Neural progenitor cell (in vitro differentiated cells): ENCODE measurements around the gene SEPTIN2. TPM values are rescaled to one million over a fixed set of nuclear protein-coding genes. Genes with fewer than 3 reads are reported as not detected.

ENCODE experiments used
- DNase-seq: peaks from one replicate; pipeline ENCODE4 v3.0.0-alpha.2; 2016; ENCODE audit warnings: low spot score
- H2AFZ ChIP-seq: fragments of 200-600 bp; sonication (generic); replicated peaks from 2 replicates; pipeline ENCODE4 v1.6.1; 2016; ENCODE audit warnings: antibody characterized with exemption
- H3F3A ChIP-seq: fragments of 200-600 bp; sonication (generic); 2 replicates; pipeline ENCODE4 v1.6.1; 2016; ENCODE audit warnings: antibody characterized with exemption, low read depth
- H3K27ac ChIP-seq: fragments of 200-600 bp; sonication (generic); 2 replicates; pipeline ENCODE4 v1.5.1; 2016; ENCODE audit warnings: mild to moderate bottlenecking
- H3K27me3 ChIP-seq: fragments of 200-600 bp; sonication (generic); 2 replicates; pipeline ENCODE4 v1.6.1; 2016; ENCODE audit warnings: mild to moderate bottlenecking, moderate library complexity
- H3K36me3 ChIP-seq: fragments of 200-600 bp; sonication (generic); 2 replicates; pipeline ENCODE4 v1.5.1; 2016
- H3K4me1 ChIP-seq: fragments of 200-600 bp; sonication (generic); 2 replicates; pipeline ENCODE4 v1.6.1; 2016; ENCODE audit warnings: mixed run types
- H3K4me2 ChIP-seq: fragments of 200-600 bp; sonication (generic); 2 replicates; pipeline ENCODE4 v1.6.1; 2016
- H3K4me3 ChIP-seq: fragments of 200-600 bp; sonication (generic); 2 replicates; pipeline ENCODE4 v1.5.1; 2016
- H3K79me2 ChIP-seq: fragments of 200-600 bp; sonication (generic); 2 replicates; pipeline ENCODE4 v1.6.1; 2016; ENCODE audit warnings: low read depth
- H3K9ac ChIP-seq: fragments of 200-600 bp; sonication (generic); 2 replicates; pipeline ENCODE4 v1.6.1; 2016
- H3K9me3 ChIP-seq: fragments of 200-600 bp; sonication (generic); 2 replicates; pipeline ENCODE4 v1.5.1; 2016; ENCODE audit warnings: low read depth
- H4K20me1 ChIP-seq: fragments of 200-600 bp; sonication (generic); 2 replicates; pipeline ENCODE4 v1.6.1; 2016; ENCODE audit warnings: low read depth
- H3K27ac Mint-ChIP-seq: 3 replicates; pipeline ENCODE4 v1.8.0; 2021; ENCODE audit warnings: mixed read lengths
- H3K27me3 Mint-ChIP-seq: 2 replicates; pipeline ENCODE4 v1.8.0; 2022; ENCODE audit warnings: low read depth, mild to moderate bottlenecking, inconsistent platforms, moderate library complexity, mixed read lengths; ENCODE audit not compliant: insufficient read depth
- H3K36me3 Mint-ChIP-seq: 3 replicates; pipeline ENCODE4 v1.8.0; 2021; ENCODE audit warnings: mixed read lengths
- H3K4me1 Mint-ChIP-seq: 3 replicates; pipeline ENCODE4 v1.8.0; 2021; ENCODE audit warnings: mixed read lengths
- H3K4me3 Mint-ChIP-seq: 3 replicates; pipeline ENCODE4 v1.8.0; 2021; ENCODE audit warnings: mild to moderate bottlenecking, moderate library complexity, mixed read lengths
- H3K9me3 Mint-ChIP-seq: 3 replicates; pipeline ENCODE4 v1.8.0; 2020; ENCODE audit warnings: mixed read lengths
- CTCF ChIP-seq: fragments of 200-600 bp; sonication (generic); IDR thresholded peaks from 2 replicates; pipeline ENCODE4 v1.5.1; 2017; ENCODE audit warnings: antibody characterized with exemption, mild to moderate bottlenecking
- EZH2 ChIP-seq: fragments of 200-600 bp; sonication (generic); IDR thresholded peaks from 2 replicates; pipeline ENCODE4 v1.6.1; 2017; ENCODE audit warnings: antibody characterized with exemption, mild to moderate bottlenecking, moderate library complexity
- EZH2phosphoT487 ChIP-seq: fragments of 200-600 bp; sonication (generic); IDR thresholded peaks from 2 replicates; pipeline ENCODE4 v1.6.1; 2017; ENCODE audit warnings: antibody characterized with exemption
- total RNA-seq: library from RNA; depleted of rRNA; stranded (reverse); fragments of >200 nt; gene quantifications from 2 replicates; pipeline ENCODE4 v1.2.3, GENCODE V29; 2015; ENCODE audit warnings: low replicate concordance

Gene SEPTIN2
- total RNA-seq, 1 donor from 2014 or later, result 632 TPM

- Mint-ChIP-seq H3K9me3 (no peaks in the 10 kb centered on the region), H3K4me3 (peak overlapping the region; percentile 59), H3K36me3 (peaks cover 9% of the 10 kb centered on the region), H3K4me1 (peaks cover 27% of the 10 kb centered on the region), H3K27me3 (peaks cover 2% of the 10 kb centered on the region), H3K27ac (no peak overlapping the region)
- Histone ChIP-seq H3K36me3 (peaks cover 9% of the 10 kb centered on the region), H3K4me2 (peak overlapping the region; percentile 75), H2AFZ (no peak overlapping the region), H3K4me1 (peaks cover 25% of the 10 kb centered on the region), H3F3A (peaks cover 43% of the 10 kb centered on the region), H3K27ac (peak overlapping the region; percentile 33), H3K27me3 (no peaks in the 10 kb centered on the region), H3K9me3 (no peaks in the 10 kb centered on the region), H3K4me3 (peak overlapping the region; percentile 40), H4K20me1 (peaks cover 66% of the 10 kb centered on the region), H3K79me2 (peaks cover 38% of the 10 kb centered on the region), H3K9ac (no peak overlapping the region)
- no peak for TF ChIP-seq EZH2phosphoT487
- DNase-seq, result peak; percentile 87
Measured at GRCh38 chr2:241354668-241355658, 39.2 kb downstream of the SEPTIN2 start.

GRCh38 chr2:241355983-241356870, 40.5 kb downstream of the SEPTIN2 start, which contains the start of gene FARP2:
Gene FARP2, plus strand, starts transcription at chr2:241356285. Its CDS starts 16,823 bp downstream, at chr2:241373108.
- peaks cover 36% of the 10 kb centered on the region for H3F3A ChIP-seq
- peaks cover 2% of the 10 kb centered on the region for H3K27me3 Mint-ChIP-seq
- H3K4me3 ChIP-seq, result peak within 1 kb of the TSS; percentile 92
- H3K9me3 Mint-ChIP-seq, result no peaks in the 10 kb centered on the region
- H3K4me1 ChIP-seq, result peaks cover 25% of the 10 kb centered on the region
- peaks cover 31% of the 10 kb centered on the region for H3K4me1 Mint-ChIP-seq
- peak within 1 kb of the TSS; percentile 84 for H3K4me3 Mint-ChIP-seq
- H3K9ac ChIP-seq, result peak within 1 kb of the TSS; percentile 83
- peaks cover 62% of the 10 kb centered on the region for H4K20me1 ChIP-seq
- no peaks in the 10 kb centered on the region for H3K9me3 ChIP-seq
- peaks cover 50% of the 10 kb centered on the region for H3K79me2 ChIP-seq
- H2AFZ ChIP-seq, result peak within 1 kb of the TSS; percentile 15
- H3K36me3 ChIP-seq, result no peaks in the 10 kb centered on the region
- no peak within 1 kb of the TSS for H3K27ac ChIP-seq
- H3K36me3 Mint-ChIP-seq, result peaks cover 2% of the 10 kb centered on the region
- TF ChIP-seq EZH2, result no peak
- peak; percentile 8 for TF ChIP-seq CTCF
- no peak for TF ChIP-seq EZH2phosphoT487
- H3K27me3 ChIP-seq, result no peaks in the 10 kb centered on the region
- DNase-seq, result peak; percentile 100
- H3K4me2 ChIP-seq, result peak within 1 kb of the TSS; percentile 99
- no peak within 1 kb of the TSS for H3K27ac Mint-ChIP-seq

- H4K20me1 ChIP-seq, result peaks cover 61% of the 10 kb centered on the region
- peak overlapping the region; percentile 15 for H2AFZ ChIP-seq
- H3K36me3 ChIP-seq, result no peaks in the 10 kb centered on the region
- no peak overlapping the region for H3K27ac ChIP-seq
- H3K9ac ChIP-seq, result peak overlapping the region; percentile 83
- H3F3A ChIP-seq, result peaks cover 34% of the 10 kb centered on the region
- H3K79me2 ChIP-seq, result peaks cover 57% of the 10 kb centered on the region
- H3K4me2 ChIP-seq, result peak overlapping the region; percentile 99
- peak overlapping the region; percentile 84 for H3K4me3 Mint-ChIP-seq
- H3K27me3 Mint-ChIP-seq, result peaks cover 2% of the 10 kb centered on the region
- H3K27ac Mint-ChIP-seq, result no peak overlapping the region
- H3K36me3 Mint-ChIP-seq, result peaks cover 2% of the 10 kb centered on the region
- H3K4me1 Mint-ChIP-seq, result peaks cover 31% of the 10 kb centered on the region
- H3K4me1 ChIP-seq, result peaks cover 25% of the 10 kb centered on the region
- DNase-seq, result no peak
- H3K4me3 ChIP-seq, result peak overlapping the region; percentile 92
- TF ChIP-seq EZH2 (no peak), CTCF (no peak), EZH2phosphoT487 (no peak)
- no peaks in the 10 kb centered on the region for H3K9me3 Mint-ChIP-seq
- H3K9me3 ChIP-seq, result no peaks in the 10 kb centered on the region
- no peaks in the 10 kb centered on the region for H3K27me3 ChIP-seq
Measured at GRCh38 chr2:241356871-241357260, 41.1 kb downstream of the SEPTIN2 start.
